Vagina (tissue), 2 donors: ENCODE data around the gene PHLPP1. TPM values are rescaled to one million over a fixed set of nuclear protein-coding genes. Genes with fewer than 3 reads are reported as not detected.

Source experiments
- DNase-seq, 2 donors: peaks; one replicate each; pipeline ENCODE4 v3.0.0-alpha.2; 2017; ENCODE audit errors: extremely low spot score in 2 of 2
- H3K27ac ChIP-seq: fragments of 200-600 bp; sonication (generic); one replicate; pipeline ENCODE4 v1.5.1; 2019
- H3K27me3 ChIP-seq: fragments of 200-600 bp; sonication (generic); one replicate; pipeline ENCODE4 v1.5.1; 2019
- H3K36me3 ChIP-seq, 2 donors: fragments of 200-600 bp; sonication (generic); one replicate each; pipeline ENCODE4 v1.5.1; 2017 to 2019
- H3K4me1 ChIP-seq: fragments of 200-600 bp; sonication (generic); one replicate; pipeline ENCODE4 v1.5.1; 2019
- H3K4me3 ChIP-seq, 2 donors: fragments of 200-600 bp; sonication (generic); 1 replicate in 1 of 2; 2 replicates in 1 of 2; pipeline ENCODE4 v1.5.1; 2016 to 2019
- H3K9me3 ChIP-seq: fragments of 200-600 bp; sonication (generic); one replicate; pipeline ENCODE4 v1.5.1; 2019
- CTCF ChIP-seq, 3 experiments: fragments of 450-650 bp in 2 of 3; fragments of 200-600 bp in 1 of 3; sonication (generic) in 1 of 3; IDR thresholded peaks; one replicate each; pipeline ENCODE4 v1.5.1; 2017 to 2019; ENCODE audit warnings: antibody characterized with exemption in 3 of 3, mild to moderate bottlenecking in 2 of 3, moderate library complexity in 2 of 3
- POLR2A ChIP-seq, 2 donors: fragments of 450-650 bp; IDR thresholded peaks; one replicate each; pipeline ENCODE4 v1.6.1; 2017; ENCODE audit warnings: antibody characterized with exemption in 2 of 2, mild to moderate bottlenecking in 2 of 2, moderate library complexity in 2 of 2
- POLR2AphosphoS5 ChIP-seq, 2 donors: sonication (generic); formaldehyde crosslinking; IDR thresholded peaks; one replicate each; pipeline ENCODE4 v1.9.0; 2017; ENCODE audit warnings: antibody characterized with exemption in 2 of 2, mild to moderate bottlenecking in 2 of 2, low read depth in 1 of 2; ENCODE audit not compliant: insufficient read depth in 1 of 2
- intact Hi-C: fragments of 100-400 bp; cut with DNase I; formaldehyde crosslinking; loops from one replicate; pipeline ENCODE4 v1.15.1; 2023
- total RNA-seq: library from RNA; depleted of rRNA; stranded (reverse); fragments of >200 nt; gene quantifications from one replicate; pipeline ENCODE4 v1.2.3, GENCODE V29; 2016

PHLPP1 gene
- total RNA-seq, 1 donor from 2014 or later: 20.6 TPM

GRCh38 chr18:62848946-62849345 lies 133.6 kb downstream of the PHLPP1 start:
- Histone ChIP-seq H3K27me3 (no peaks in the 10 kb centered on the region), H3K9me3 (no peaks in the 10 kb centered on the region), H3K27ac (no peak overlapping the region), H3K4me3 (no peak overlapping the region), H3K36me3 (no peaks in the 10 kb centered on the region), H3K4me1 (no peaks in the 10 kb centered on the region)
- TF ChIP-seq POLR2A (IDR thresholded peaks at IDR 0.05) (no peak), CTCF (IDR thresholded peaks at IDR 0.05) (no peak), POLR2AphosphoS5 (IDR thresholded peaks at IDR 0.05; ENCODE audit: insufficient read depth in 1 of 2, low read depth in 1 of 2) (no peak)
- intact Hi-C loops: no loop called here
- no peak for DNase-seq

GRCh38 chr18:62850619-62851306 lies 135.4 kb downstream of the PHLPP1 start:
- Histone ChIP-seq H3K4me1 (no peaks in the 10 kb centered on the region), H3K9me3 (no peaks in the 10 kb centered on the region), H3K36me3 (no peaks in the 10 kb centered on the region), H3K4me3 (no peak overlapping the region), H3K27me3 (no peaks in the 10 kb centered on the region), H3K27ac (no peak overlapping the region)
- intact Hi-C loops: no loop called here
- DNase-seq: no peak
- TF ChIP-seq CTCF (IDR thresholded peaks at IDR 0.05) (no peak), POLR2AphosphoS5 (IDR thresholded peaks at IDR 0.05; ENCODE audit: insufficient read depth in 1 of 2, low read depth in 1 of 2) (no peak), POLR2A (IDR thresholded peaks at IDR 0.05) (no peak)

- Histone ChIP-seq H3K9me3 (no peaks in the 10 kb centered on the region), H3K4me1 (no peaks in the 10 kb centered on the region), H3K27ac (no peak overlapping the region), H3K36me3 (no peaks in the 10 kb centered on the region), H3K4me3 (no peak overlapping the region), H3K27me3 (no peaks in the 10 kb centered on the region)
- DNase-seq: no peak
- intact Hi-C loops: no loop called here
- TF ChIP-seq POLR2AphosphoS5 (IDR thresholded peaks at IDR 0.05; ENCODE audit: insufficient read depth in 1 of 2, low read depth in 1 of 2) (no peak), CTCF (IDR thresholded peaks at IDR 0.05) (no peak), POLR2A (IDR thresholded peaks at IDR 0.05) (no peak)
Observed at GRCh38 chr18:62852851-62853250, 137.5 kb downstream of the PHLPP1 start.

GRCh38 chr18:62856294-62856693 lies 141.0 kb downstream of the PHLPP1 start:
- Histone ChIP-seq H3K4me1 (no peaks in the 10 kb centered on the region), H3K4me3 (no peak overlapping the region), H3K27ac (no peak overlapping the region), H3K9me3 (no peaks in the 10 kb centered on the region), H3K27me3 (no peaks in the 10 kb centered on the region), H3K36me3 (no peaks in the 10 kb centered on the region)
- TF ChIP-seq CTCF (IDR thresholded peaks at IDR 0.05): no peak
- TF ChIP-seq POLR2AphosphoS5 (IDR thresholded peaks at IDR 0.05; ENCODE audit: insufficient read depth in 1 of 2, low read depth in 1 of 2): no peak
- TF ChIP-seq POLR2A (IDR thresholded peaks at IDR 0.05): no peak
- intact Hi-C loops: no loop called here
- DNase-seq: no peak

- intact Hi-C loops: no loop called here
- Histone ChIP-seq H3K36me3 (no peaks in the 10 kb centered on the region), H3K4me1 (no peaks in the 10 kb centered on the region), H3K9me3 (no peaks in the 10 kb centered on the region), H3K27ac (no peak overlapping the region), H3K27me3 (no peaks in the 10 kb centered on the region), H3K4me3 (no peak overlapping the region)
- no peak for DNase-seq
- TF ChIP-seq CTCF (IDR thresholded peaks at IDR 0.05) (no peak), POLR2AphosphoS5 (IDR thresholded peaks at IDR 0.05; ENCODE audit: insufficient read depth in 1 of 2, low read depth in 1 of 2) (no peak)
Observed at GRCh38 chr18:62857263-62857976, 142.1 kb downstream of the PHLPP1 start.
